IPS DF 6.9 (cell line): ENCODE results near the gene ITIH4.

ENCODE experiments used
- DNase-seq: peaks from one replicate; pipeline ENCODE4 v3.0.0-alpha.2; 2013; ENCODE audit warnings: low read depth, low spot score
- H3K27ac ChIP-seq: one replicate; pipeline ENCODE4 v1.5.1; 2013; ENCODE audit warnings: low read length, control low read depth
- H3K27me3 ChIP-seq: 2 replicates; pipeline ENCODE4 v1.6.1; 2013; ENCODE audit warnings: mild to moderate bottlenecking, low read length; ENCODE audit not compliant: control insufficient read depth, insufficient read depth
- H3K36me3 ChIP-seq: 2 replicates; pipeline ENCODE4 v1.6.1; 2013; ENCODE audit warnings: low read length; ENCODE audit not compliant: control insufficient read depth, insufficient read depth
- H3K4me1 ChIP-seq: 2 replicates; pipeline ENCODE4 v1.6.1; 2013; ENCODE audit warnings: low read length; ENCODE audit not compliant: control insufficient read depth, insufficient read depth
- H3K4me3 ChIP-seq: 2 replicates; pipeline ENCODE4 v1.5.1; 2013; ENCODE audit warnings: mild to moderate bottlenecking, low read length
- H3K9me3 ChIP-seq: 2 replicates; pipeline ENCODE4 v1.6.1; 2013; ENCODE audit warnings: low read length, inconsistent platforms; ENCODE audit not compliant: control insufficient read depth, insufficient read depth
- WGBS: extraction: QIAGEN DNeasy Blood & Tissue Kit; methylation state at CpG from one replicate; pipeline ENCODE4 v1.1.7; 2013; ENCODE audit warnings: mixed read lengths, missing lambda C conversion rate; ENCODE audit not compliant: insufficient read length, insufficient coverage; 5-methylcytosine and 5-hydroxymethylcytosine counted together

ITIH4 gene

DNA sequence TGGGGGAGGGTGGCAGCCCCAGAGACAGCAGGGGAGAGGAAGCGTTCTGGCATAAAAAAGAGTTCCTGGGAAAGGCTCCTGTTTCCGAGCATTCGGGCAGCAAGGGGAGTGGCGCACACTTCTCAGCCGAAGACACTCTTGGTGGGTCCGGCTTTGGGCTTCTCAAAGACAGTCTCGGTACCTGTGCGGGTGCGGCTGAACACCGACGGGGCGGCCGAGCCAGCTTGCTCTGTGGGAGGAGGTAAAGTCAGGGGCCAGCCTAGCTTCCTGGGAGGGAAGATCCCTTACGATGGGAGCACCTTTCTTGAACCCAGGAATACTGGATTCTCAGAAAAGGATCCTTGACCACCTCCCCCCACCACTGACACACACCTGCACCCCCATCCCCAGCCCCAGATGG lies 2.7 kb upstream of the ITIH4 start:
- Histone ChIP-seq H3K27me3 (no peaks in the 10 kb centered on the region), H3K36me3 (no peaks in the 10 kb centered on the region), H3K9me3 (no peaks in the 10 kb centered on the region), H3K27ac (no peak overlapping the region), H3K4me1 (no peaks in the 10 kb centered on the region), H3K4me3 (no peak overlapping the region)
- DNase-seq, result no peak
- WGBS, result no CpG with 5 or more reads among the region's 14 CpGs

DNA sequence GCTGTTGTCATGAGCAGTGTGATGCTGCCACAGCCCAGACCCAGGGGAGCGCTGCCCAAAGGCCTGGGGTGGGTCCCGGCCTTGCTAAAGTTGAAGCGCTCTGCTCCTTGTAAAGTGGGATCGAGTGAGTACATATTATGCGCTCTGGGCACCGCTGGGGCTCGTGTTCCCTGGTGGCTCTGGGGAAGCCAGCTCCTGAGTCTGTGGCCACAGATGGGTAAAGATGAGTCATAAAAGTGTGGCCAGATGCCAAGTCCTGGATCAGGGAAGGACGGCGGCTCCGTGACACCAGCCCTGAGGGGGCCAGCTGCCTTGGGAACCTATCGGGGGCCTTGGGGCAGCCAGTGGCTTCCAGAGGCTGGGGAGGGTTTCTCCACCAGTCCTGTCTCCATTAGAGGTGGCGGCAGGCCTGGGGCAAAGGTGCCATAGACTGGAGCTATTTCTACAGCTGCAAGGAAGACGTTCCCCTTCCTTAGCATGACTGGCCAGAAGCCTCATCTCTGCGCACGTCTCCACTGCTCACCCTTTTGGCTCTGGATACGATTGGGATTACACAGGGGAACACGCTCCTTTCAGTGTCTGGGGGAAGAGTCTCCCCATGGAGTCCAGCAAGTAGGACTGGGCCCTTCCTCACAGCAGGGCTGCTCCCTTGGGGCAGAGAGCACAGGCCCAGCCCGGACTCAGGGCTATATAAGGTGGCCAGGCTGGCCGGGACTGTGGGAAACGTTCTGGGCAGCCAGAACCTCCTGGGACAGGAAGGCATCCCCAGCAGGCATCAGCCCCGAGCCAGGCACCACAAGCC lies 1.2 kb upstream of the ITIH4 start:
- H3K9me3 ChIP-seq, result no peaks in the 10 kb centered on the region
- WGBS, result no CpG with 5 or more reads among the region's 21 CpGs
- DNase-seq, result no peak
- H3K36me3 ChIP-seq, result no peaks in the 10 kb centered on the region
- H3K4me3 ChIP-seq, result no peak overlapping the region
- no peaks in the 10 kb centered on the region for H3K4me1 ChIP-seq
- no peaks in the 10 kb centered on the region for H3K27me3 ChIP-seq
- no peak overlapping the region for H3K27ac ChIP-seq

DNA sequence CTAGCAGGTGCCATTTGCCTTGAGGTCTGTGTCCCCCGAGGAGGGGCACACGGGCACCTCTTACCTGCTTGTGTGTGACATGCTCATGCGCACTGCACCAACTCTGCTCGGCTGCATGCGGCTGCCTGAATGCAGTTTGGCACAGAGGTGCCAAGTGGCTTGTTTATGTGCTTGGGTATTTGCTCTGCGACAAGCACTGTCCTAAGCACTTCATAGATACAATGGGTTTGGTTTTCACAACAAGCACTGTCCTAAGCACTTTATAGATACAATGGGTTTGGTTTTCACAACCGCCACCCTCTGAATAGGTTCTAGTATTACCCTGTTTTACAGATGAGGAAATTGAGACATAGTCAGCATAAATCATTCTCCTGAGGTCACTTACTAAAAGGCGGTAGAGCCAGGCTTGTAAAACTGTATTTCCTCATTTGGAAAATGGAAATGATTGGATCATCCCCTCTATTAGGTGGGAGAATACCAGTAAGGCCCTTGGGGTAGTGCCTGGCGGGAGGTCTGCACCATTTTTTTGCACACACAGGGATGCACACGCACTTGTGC lies 487 bp downstream of the ITIH4 start:
- Histone ChIP-seq H3K9me3 (no peaks in the 10 kb centered on the region), H3K36me3 (no peaks in the 10 kb centered on the region), H3K27me3 (no peaks in the 10 kb centered on the region), H3K4me1 (no peaks in the 10 kb centered on the region), H3K27ac (no peak overlapping the region), H3K4me3 (no peak overlapping the region)
- DNase-seq, result no peak
- WGBS, result no CpG with 5 or more reads among the region's 10 CpGs

DNA sequence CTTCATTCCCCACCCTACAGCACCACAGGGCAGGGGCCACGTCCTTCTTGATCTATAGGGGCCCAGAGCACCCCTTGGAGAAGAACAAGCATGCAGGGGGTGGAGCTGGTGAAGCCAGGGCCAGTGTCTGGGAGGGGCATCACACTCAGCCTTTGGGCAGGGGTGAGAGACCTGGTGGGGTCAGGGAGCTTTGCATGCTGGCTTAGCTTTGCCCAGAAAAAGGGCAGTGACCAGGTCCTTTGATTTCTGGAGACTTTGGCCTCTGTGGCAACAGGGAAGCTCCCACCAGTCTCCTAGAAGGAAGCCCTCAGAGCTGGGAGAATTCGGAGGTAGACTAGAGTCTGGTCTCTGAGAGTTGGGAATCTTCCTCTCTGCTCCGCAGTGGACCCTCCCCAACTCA lies 990 bp downstream of the ITIH4 start:
- Histone ChIP-seq H3K4me1 (no peaks in the 10 kb centered on the region), H3K9me3 (no peaks in the 10 kb centered on the region), H3K27me3 (no peaks in the 10 kb centered on the region), H3K36me3 (no peaks in the 10 kb centered on the region), H3K4me3 (no peak overlapping the region), H3K27ac (no peak overlapping the region)
- no CpG with 5 or more reads among the region's 3 CpGs for WGBS
- no peak for DNase-seq

DNA sequence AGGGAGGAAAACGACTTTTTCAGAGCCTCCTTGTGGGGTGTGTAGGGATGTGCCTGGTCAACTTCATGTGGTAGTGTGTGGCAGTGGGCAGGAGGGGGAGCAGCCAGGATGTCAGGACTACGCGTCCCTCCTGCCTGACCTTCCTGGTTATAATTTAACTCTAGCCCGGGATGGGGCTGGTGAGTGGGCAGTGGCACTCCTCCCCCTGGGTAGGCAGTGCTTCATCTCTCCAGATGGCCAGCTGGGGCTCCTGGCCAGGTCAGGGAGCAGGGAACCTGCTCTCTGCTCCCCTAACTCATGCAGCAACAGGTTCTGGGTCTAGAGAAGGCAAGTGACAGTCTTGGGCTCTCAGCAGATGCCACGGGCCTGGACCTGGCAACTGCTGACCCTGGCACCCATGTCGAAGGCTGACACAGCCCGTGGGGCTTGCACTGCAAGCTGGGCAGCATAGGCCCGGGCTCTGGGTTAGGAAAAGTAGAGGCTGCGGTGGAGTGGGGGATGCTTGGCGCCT lies 2.6 kb downstream of the ITIH4 start:
- Histone ChIP-seq H3K27ac (no peak overlapping the region), H3K4me1 (no peaks in the 10 kb centered on the region), H3K36me3 (no peaks in the 10 kb centered on the region), H3K4me3 (no peak overlapping the region), H3K27me3 (no peaks in the 10 kb centered on the region), H3K9me3 (no peaks in the 10 kb centered on the region)
- WGBS, result no CpG with 5 or more reads among the region's 10 CpGs
- no peak for DNase-seq

DNA sequence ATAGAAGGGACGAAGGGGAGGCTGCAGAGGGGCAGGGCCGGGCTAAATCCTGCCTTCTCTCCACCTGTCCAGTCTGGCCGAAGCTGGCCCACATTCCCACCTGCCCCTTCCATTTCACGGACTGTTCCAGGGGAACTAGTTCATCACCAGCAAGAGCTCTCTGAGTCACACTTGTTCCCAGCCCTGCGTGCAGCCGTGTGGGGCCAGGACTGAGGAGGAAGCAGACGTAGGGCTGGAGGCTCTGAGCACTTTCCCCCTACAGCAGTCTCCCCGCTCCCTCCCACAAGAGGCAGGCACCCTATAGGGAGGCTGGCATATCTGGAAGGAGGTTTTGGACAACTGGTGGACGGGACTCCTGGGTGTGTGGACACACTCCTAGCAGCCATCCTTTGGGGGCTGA lies 3.0 kb downstream of the ITIH4 start:
- no peak overlapping the region for H3K27ac ChIP-seq
- no peak overlapping the region for H3K4me3 ChIP-seq
- no peaks in the 10 kb centered on the region for H3K36me3 ChIP-seq
- no peaks in the 10 kb centered on the region for H3K4me1 ChIP-seq
- H3K27me3 ChIP-seq, result no peaks in the 10 kb centered on the region
- DNase-seq, result no peak
- no CpG with 5 or more reads among the region's 9 CpGs for WGBS
- no peaks in the 10 kb centered on the region for H3K9me3 ChIP-seq

DNA sequence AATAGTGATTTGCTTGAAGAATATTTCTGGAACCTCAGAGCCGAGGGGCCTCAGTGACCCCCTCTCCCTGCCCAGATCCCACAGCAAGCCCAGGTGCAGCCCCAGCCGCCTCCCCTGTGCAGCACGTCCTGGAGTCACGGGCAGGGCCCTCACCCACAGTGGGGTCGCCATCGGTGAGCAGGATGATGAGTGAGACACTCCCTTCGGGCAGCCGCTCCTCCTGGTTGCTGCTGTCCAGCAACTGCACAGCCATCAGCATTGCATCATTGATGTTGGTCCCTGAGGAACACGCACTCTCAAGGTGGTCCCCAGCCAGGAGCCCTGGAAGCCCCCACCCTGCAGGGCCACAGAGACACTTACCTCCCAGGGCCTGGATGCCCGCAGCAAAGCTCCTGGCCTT lies 6.4 kb downstream of the ITIH4 start:
- Histone ChIP-seq H3K36me3 (no peaks in the 10 kb centered on the region), H3K27ac (no peak overlapping the region), H3K4me3 (no peak overlapping the region), H3K27me3 (no peaks in the 10 kb centered on the region), H3K9me3 (no peaks in the 10 kb centered on the region), H3K4me1 (no peaks in the 10 kb centered on the region)
- DNase-seq, result no peak
- no CpG with 5 or more reads among the region's 10 CpGs for WGBS

DNA sequence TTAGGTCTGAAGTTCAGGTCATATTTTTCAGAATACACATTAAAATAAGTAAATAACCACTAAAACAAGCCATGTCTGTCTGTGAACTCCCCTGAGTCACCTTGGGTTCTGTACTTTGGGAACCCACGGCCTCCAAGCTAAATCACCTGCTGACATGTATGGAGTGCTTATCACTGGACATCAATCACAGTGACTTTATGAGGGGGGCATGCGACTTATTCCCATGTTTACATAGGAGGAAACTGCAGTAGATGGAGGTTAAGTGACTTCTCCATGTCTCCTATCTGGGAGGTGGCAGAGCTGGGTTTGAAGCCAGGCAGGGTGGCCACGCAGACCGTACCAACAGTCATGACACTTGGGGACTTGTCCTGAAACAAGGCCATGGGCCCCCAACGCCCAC lies 8.1 kb downstream of the ITIH4 start:
- no peaks in the 10 kb centered on the region for H3K4me1 ChIP-seq
- WGBS, result no CpG with 5 or more reads among the region's 5 CpGs
- no peak overlapping the region for H3K27ac ChIP-seq

DNA sequence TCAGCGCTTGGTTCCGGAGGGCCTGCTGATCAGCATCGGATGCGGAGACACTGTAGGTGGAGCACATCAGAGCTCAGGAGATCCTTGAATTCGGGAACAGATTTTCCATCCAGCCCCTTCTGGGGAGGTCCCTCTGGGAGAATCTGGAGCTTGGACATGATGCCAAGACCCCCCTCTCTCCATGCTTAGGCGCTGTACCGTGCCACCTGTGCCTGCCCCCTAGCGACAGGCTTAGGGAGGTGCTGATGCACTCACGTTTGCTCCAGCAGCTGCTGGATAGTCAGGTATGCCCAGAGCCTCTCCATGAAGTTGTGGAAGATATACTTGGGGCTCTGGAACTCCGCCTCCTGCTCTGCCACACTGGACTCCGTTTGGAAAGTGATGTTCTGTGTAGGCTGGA lies 9.7 kb downstream of the ITIH4 start:
- Histone ChIP-seq H3K9me3 (no peaks in the 10 kb centered on the region), H3K27ac (no peak overlapping the region), H3K4me1 (no peaks in the 10 kb centered on the region), H3K36me3 (no peaks in the 10 kb centered on the region; the same call in 1 of the 2 replicates), H3K27me3 (no peaks in the 10 kb centered on the region), H3K4me3 (no peak overlapping the region)
- no CpG with 5 or more reads among the region's 11 CpGs for WGBS
- DNase-seq, result peak; percentile 33

More for the DNA sequence above, 8.1 kb downstream of the ITIH4 start:
- Histone ChIP-seq H3K36me3 (no peaks in the 10 kb centered on the region; the same call in 1 of the 2 replicates), H3K9me3 (no peaks in the 10 kb centered on the region), H3K27me3 (no peaks in the 10 kb centered on the region), H3K4me3 (no peak overlapping the region)
- DNase-seq, result no peak

DNA sequence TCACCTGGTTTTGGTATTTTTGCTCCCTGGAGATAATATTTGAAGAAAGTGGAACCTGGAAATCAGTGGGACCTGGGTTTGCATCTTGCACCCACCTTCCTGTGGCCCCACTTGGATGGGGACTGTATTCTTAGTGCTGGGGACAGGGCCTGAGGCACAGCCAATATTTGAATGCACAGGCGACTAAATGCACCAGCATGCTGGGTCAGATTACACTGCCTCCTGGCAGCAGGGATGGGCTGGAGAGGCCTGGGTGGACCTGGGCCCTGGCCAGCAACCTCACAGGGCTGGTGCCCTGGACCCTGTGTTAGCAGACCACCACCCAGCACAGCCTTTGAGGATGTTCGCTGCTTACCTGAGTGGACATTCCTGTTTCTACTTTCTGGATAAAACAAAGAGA lies 10.5 kb downstream of the ITIH4 start:
- Histone ChIP-seq H3K4me3 (no peak overlapping the region), H3K9me3 (no peaks in the 10 kb centered on the region), H3K27ac (no peak overlapping the region), H3K27me3 (no peaks in the 10 kb centered on the region), H3K36me3 (no peaks in the 10 kb centered on the region; the same call in 1 of the 2 replicates), H3K4me1 (no peaks in the 10 kb centered on the region)
- no peak for DNase-seq
- no CpG with 5 or more reads among the region's 2 CpGs for WGBS
